Kidney epithelial cell (primary cell): ENCODE measurements around the gene ARID5B. TPM values are rescaled to one million over a fixed set of nuclear protein-coding genes. Genes with fewer than 3 reads are reported as not detected.

Experiments
- DNase-seq: peaks from one replicate; pipeline ENCODE4 v3.0.0-alpha.2; 2010; ENCODE audit warnings: low read depth
- H3K27me3 ChIP-seq: 2 replicates; pipeline ENCODE4 v1.6.0; 2011; ENCODE audit warnings: low read length; ENCODE audit not compliant: control insufficient read depth, insufficient read depth
- H3K36me3 ChIP-seq: 2 replicates; pipeline ENCODE4 v1.5.1; 2011; ENCODE audit warnings: low read length; ENCODE audit not compliant: control insufficient read depth, insufficient read depth
- H3K4me3 ChIP-seq: 2 replicates; pipeline ENCODE4 v1.5.1; 2011; ENCODE audit warnings: low read depth, mild to moderate bottlenecking, control low read depth, low read length
- CTCF ChIP-seq: IDR thresholded peaks from 2 replicates; pipeline ENCODE4 v1.5.1; 2011; ENCODE audit warnings: mild to moderate bottlenecking, moderate library complexity, low read length, control low read depth, inconsistent platforms; ENCODE audit not compliant: insufficient read depth, poor library complexity, severe bottlenecking
- total RNA-seq: library from RNA; depleted of rRNA; stranded (reverse); fragments of >200 nt; gene quantifications from 2 replicates; pipeline ENCODE4 v1.2.3, GENCODE V29; 2015

Gene ARID5B
- 11.6 and 12.0 TPM in 2 replicates for total RNA-seq

GRCh38 chr10:61900829-61901792 lies at the start of gene ARID5B:
Gene ARID5B, plus strand, starts transcription at chr10:61901699. Its CDS starts 11 bp downstream, at chr10:61901710.
- no peak for DNase-seq
- Histone ChIP-seq H3K27me3 (no peaks in the 10 kb centered on the region), H3K36me3 (no peaks in the 10 kb centered on the region), H3K4me3 (peak within 1 kb of the TSS; percentile 75)
- TF ChIP-seq CTCF: no peak

GRCh38 chr10:61852261-61852660 lies 49.2 kb upstream of the ARID5B start:
- no peak for TF ChIP-seq CTCF
- H3K27me3 ChIP-seq: no peaks in the 10 kb centered on the region
- no peak overlapping the region for H3K4me3 ChIP-seq
- DNase-seq: no peak
- no peaks in the 10 kb centered on the region for H3K36me3 ChIP-seq

GRCh38 chr10:61855771-61856170 lies 45.7 kb upstream of the ARID5B start:
- Histone ChIP-seq H3K4me3 (no peak overlapping the region), H3K36me3 (no peaks in the 10 kb centered on the region), H3K27me3 (no peaks in the 10 kb centered on the region)
- TF ChIP-seq CTCF: no peak
- no peak for DNase-seq

- no peak for TF ChIP-seq CTCF
- H3K4me3 ChIP-seq: no peak overlapping the region
- H3K27me3 ChIP-seq: no peaks in the 10 kb centered on the region
- H3K36me3 ChIP-seq: no peaks in the 10 kb centered on the region
- DNase-seq: no peak
Measured at GRCh38 chr10:61857746-61858145, 43.8 kb upstream of the ARID5B start.

- DNase-seq: no peak
- H3K4me3 ChIP-seq: no peak overlapping the region
- H3K27me3 ChIP-seq: no peaks in the 10 kb centered on the region
- TF ChIP-seq CTCF: no peak
- no peaks in the 10 kb centered on the region for H3K36me3 ChIP-seq
Measured at GRCh38 chr10:61859786-61860185, 41.7 kb upstream of the ARID5B start.
